Vagina (tissue), 2 donors: ENCODE results near the gene ADAMTS2. TPM values are rescaled to one million over a fixed set of nuclear protein-coding genes. Genes with fewer than 3 reads are reported as not detected.
A peak's percentile ranks its signal among the peaks of the same experiment; 100 is the strongest.

ENCODE experiments used
- DNase-seq, 2 donors: peaks; one replicate each; pipeline ENCODE4 v3.0.0-alpha.2; 2017; ENCODE audit errors: extremely low spot score in 2 of 2
- H3K27ac ChIP-seq: fragments of 200-600 bp; sonication (generic); one replicate; pipeline ENCODE4 v1.5.1; 2019
- H3K27me3 ChIP-seq: fragments of 200-600 bp; sonication (generic); one replicate; pipeline ENCODE4 v1.5.1; 2019
- H3K36me3 ChIP-seq, 2 donors: fragments of 200-600 bp; sonication (generic); one replicate each; pipeline ENCODE4 v1.5.1; 2017 to 2019
- H3K4me1 ChIP-seq: fragments of 200-600 bp; sonication (generic); one replicate; pipeline ENCODE4 v1.5.1; 2019
- H3K4me3 ChIP-seq, 2 donors: fragments of 200-600 bp; sonication (generic); 1 replicate in 1 of 2; 2 replicates in 1 of 2; pipeline ENCODE4 v1.5.1; 2016 to 2019
- H3K9me3 ChIP-seq: fragments of 200-600 bp; sonication (generic); one replicate; pipeline ENCODE4 v1.5.1; 2019
- CTCF ChIP-seq, 3 experiments: fragments of 450-650 bp in 2 of 3; fragments of 200-600 bp in 1 of 3; sonication (generic) in 1 of 3; IDR thresholded peaks; one replicate each; pipeline ENCODE4 v1.5.1; 2017 to 2019; ENCODE audit warnings: antibody characterized with exemption in 3 of 3, mild to moderate bottlenecking in 2 of 3, moderate library complexity in 2 of 3
- POLR2A ChIP-seq, 2 donors: fragments of 450-650 bp; IDR thresholded peaks; one replicate each; pipeline ENCODE4 v1.6.1; 2017; ENCODE audit warnings: antibody characterized with exemption in 2 of 2, mild to moderate bottlenecking in 2 of 2, moderate library complexity in 2 of 2
- POLR2AphosphoS5 ChIP-seq, 2 donors: sonication (generic); formaldehyde crosslinking; IDR thresholded peaks; one replicate each; pipeline ENCODE4 v1.9.0; 2017; ENCODE audit warnings: antibody characterized with exemption in 2 of 2, mild to moderate bottlenecking in 2 of 2, low read depth in 1 of 2; ENCODE audit not compliant: insufficient read depth in 1 of 2
- intact Hi-C: fragments of 100-400 bp; cut with DNase I; formaldehyde crosslinking; loops from one replicate; pipeline ENCODE4 v1.15.1; 2023
- total RNA-seq: library from RNA; depleted of rRNA; stranded (reverse); fragments of >200 nt; gene quantifications from one replicate; pipeline ENCODE4 v1.2.3, GENCODE V29; 2016

ADAMTS2 gene
- total RNA-seq, 1 donor from 2014 or later, result 17.4 TPM

- H3K4me3 ChIP-seq, result no peak overlapping the region
- DNase-seq, result no peak
- intact Hi-C loops, result no loop called here
- no peaks in the 10 kb centered on the region for H3K9me3 ChIP-seq
- no peak for TF ChIP-seq POLR2AphosphoS5 (IDR thresholded peaks at IDR 0.05; ENCODE audit: insufficient read depth in 1 of 2, low read depth in 1 of 2)
- TF ChIP-seq CTCF (IDR thresholded peaks at IDR 0.05), result no peak
- TF ChIP-seq POLR2A (IDR thresholded peaks at IDR 0.05), result no peak
- no peaks in the 10 kb centered on the region for H3K27me3 ChIP-seq
- peaks cover 0 to 3% of the 10 kb centered on the region in 2 donors for H3K36me3 ChIP-seq
- H3K4me1 ChIP-seq, result no peaks in the 10 kb centered on the region
- H3K27ac ChIP-seq, result no peak overlapping the region
Observed at GRCh38 chr5:179124273-179124852, 220.9 kb downstream of the ADAMTS2 start.

- TF ChIP-seq CTCF (IDR thresholded peaks at IDR 0.05) (no peak), POLR2AphosphoS5 (IDR thresholded peaks at IDR 0.05; ENCODE audit: insufficient read depth in 1 of 2, low read depth in 1 of 2) (no peak), POLR2A (IDR thresholded peaks at IDR 0.05) (no peak)
- peak in 1 of 2 donors; percentile 92 for DNase-seq
- Histone ChIP-seq H3K27ac (no peak overlapping the region), H3K9me3 (no peaks in the 10 kb centered on the region), H3K36me3 (peaks cover 0 to 3% of the 10 kb centered on the region in 2 donors), H3K27me3 (no peaks in the 10 kb centered on the region), H3K4me3 (no peak overlapping the region), H3K4me1 (no peaks in the 10 kb centered on the region)
- intact Hi-C loops, result no loop called here
Observed at GRCh38 chr5:179123491-179124272, 221.6 kb downstream of the ADAMTS2 start.

GRCh38 chr5:179123109-179123426, 222.2 kb downstream of the ADAMTS2 start:
- Histone ChIP-seq H3K4me1 (no peaks in the 10 kb centered on the region), H3K36me3 (peaks cover 0 to 3% of the 10 kb centered on the region in 2 donors), H3K27me3 (no peaks in the 10 kb centered on the region), H3K9me3 (no peaks in the 10 kb centered on the region), H3K4me3 (no peak overlapping the region), H3K27ac (no peak overlapping the region)
- intact Hi-C loops, result no loop called here
- DNase-seq, result no peak
- TF ChIP-seq POLR2AphosphoS5 (IDR thresholded peaks at IDR 0.05; ENCODE audit: insufficient read depth in 1 of 2, low read depth in 1 of 2) (no peak), POLR2A (IDR thresholded peaks at IDR 0.05) (no peak), CTCF (IDR thresholded peaks at IDR 0.05) (no peak)

GRCh38 chr5:179122411-179123108, 222.7 kb downstream of the ADAMTS2 start:
- DNase-seq, result peak in 1 of 2 donors; percentile 58
- Histone ChIP-seq H3K27me3 (no peaks in the 10 kb centered on the region), H3K4me1 (no peaks in the 10 kb centered on the region), H3K9me3 (no peaks in the 10 kb centered on the region), H3K27ac (no peak overlapping the region), H3K36me3 (peaks cover 0 to 1% of the 10 kb centered on the region in 2 donors), H3K4me3 (no peak overlapping the region)
- no peak for TF ChIP-seq POLR2AphosphoS5 (IDR thresholded peaks at IDR 0.05; ENCODE audit: insufficient read depth in 1 of 2, low read depth in 1 of 2)
- no peak for TF ChIP-seq POLR2A (IDR thresholded peaks at IDR 0.05)
- TF ChIP-seq CTCF (IDR thresholded peaks at IDR 0.05), result no peak
- intact Hi-C loops, result no loop called here
